Mammary epithelial cell (primary cell): ENCODE measurements around the gene SLC19A1.

Source experiments
- CTCF ChIP-seq, 2 donors: IDR thresholded peaks in 1 of 2; conservative IDR thresholded peaks in 1 of 2; 2 replicates each; pipeline ENCODE4 v1.5.1; 2011 to 2012; ENCODE audit warnings: inconsistent platforms in 2 of 2, low read length in 2 of 2, mild to moderate bottlenecking in 2 of 2, control low read depth in 1 of 2, low read depth in 1 of 2; ENCODE audit not compliant: insufficient read depth in 1 of 2; ENCODE audit errors: extremely low read depth in 1 of 2
- EZH2 ChIP-seq: IDR thresholded peaks from 2 replicates; pipeline ENCODE4 v1.6.1; 2012; ENCODE audit warnings: low read length, inconsistent platforms, borderline replicate concordance

DNA sequence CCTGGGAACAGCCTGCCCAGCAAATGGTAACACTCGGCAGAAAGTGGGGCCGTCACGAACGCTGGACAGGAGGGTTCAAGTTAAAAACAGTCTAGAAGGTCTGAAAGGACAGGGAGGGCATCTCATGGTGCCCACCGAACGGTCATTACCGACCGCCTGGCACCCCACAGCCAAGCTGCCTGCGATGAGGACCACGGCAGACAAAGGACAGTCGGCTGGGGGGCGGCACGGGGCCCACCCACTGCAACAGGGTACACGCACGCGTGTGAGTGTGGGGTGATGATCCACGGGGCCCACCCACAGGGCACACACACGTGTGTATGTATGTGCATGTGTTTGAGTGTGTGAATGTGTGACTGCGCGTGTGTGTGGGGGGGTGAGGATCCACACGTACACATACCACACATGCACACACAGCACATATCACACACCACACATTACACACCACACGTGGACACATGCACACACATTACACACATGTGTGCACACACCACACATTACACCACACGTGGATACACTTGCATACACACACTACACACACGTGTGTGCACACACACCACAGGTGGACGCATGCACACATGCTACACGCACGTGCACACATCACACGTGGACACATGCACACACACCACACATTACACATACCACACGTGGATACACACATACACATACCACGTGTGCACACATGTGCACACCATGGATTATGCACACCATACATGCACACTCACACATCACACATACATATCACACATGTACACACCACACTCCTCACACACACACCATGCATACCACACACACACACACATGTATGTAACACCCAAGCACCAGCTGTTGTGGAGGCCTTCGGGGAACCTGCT, 63.2 kb downstream of the SLC19A1 start:
- TF ChIP-seq EZH2 = no peak
- no peak for TF ChIP-seq CTCF (conservative IDR thresholded peaks at IDR 0.05 in 1 of 2, IDR thresholded peaks at IDR 0.05 in 1 of 2; ENCODE audit: extremely low read depth in 1 of 2, insufficient read depth in 1 of 2, low read depth in 1 of 2, low read length in 2 of 2)
